H1 (cell line): ENCODE measurements around the gene IP6K3.

ENCODE experiments used
- ASH2L ChIP-seq: fragments of 200-600, 300-600 bp; sonication (generic); IDR thresholded peaks from one replicate; pipeline ENCODE4 v1.7.1; 2017; ENCODE audit warnings: low read length
- BACH1 ChIP-seq: IDR thresholded peaks from 2 replicates; pipeline ENCODE4 v1.6.1; 2012; ENCODE audit warnings: low read length, improper control_type of control experiment
- CEBPB ChIP-seq: IDR thresholded peaks from 2 replicates; pipeline ENCODE4 v1.6.1; 2012; ENCODE audit warnings: low read depth, low read length
- EP300 ChIP-seq, 2 experiments: IDR thresholded peaks; 1 replicate in 1 of 2; 2 replicates in 1 of 2; pipeline ENCODE4 v1.6.1; 2011 to 2012; ENCODE audit warnings: low read depth in 2 of 2, low read length in 2 of 2, mild to moderate bottlenecking in 2 of 2, borderline replicate concordance in 1 of 2, inconsistent platforms in 1 of 2, moderate library complexity in 1 of 2
- EZH2 ChIP-seq: fragments of 200-600 bp; sonication (generic); IDR thresholded peaks from 2 replicates; pipeline ENCODE4 v1.7.1; 2012; ENCODE audit warnings: low read depth, mild to moderate bottlenecking, moderate library complexity, low read length, inconsistent platforms; ENCODE audit not compliant: severe bottlenecking
- FOSL1 ChIP-seq: IDR thresholded peaks from 2 replicates; pipeline ENCODE4 v1.6.1; 2011; ENCODE audit warnings: mild to moderate bottlenecking, low read depth, low read length, moderate library complexity; ENCODE audit not compliant: insufficient read depth
- HDAC6 ChIP-seq: IDR thresholded peaks from one replicate; pipeline ENCODE4 v1.7.1; 2012; ENCODE audit warnings: low read depth, mild to moderate bottlenecking, inconsistent platforms, low read length, moderate library complexity
- POLR2A ChIP-seq, 2 experiments: IDR thresholded peaks; 1 replicate in 1 of 2; 2 replicates in 1 of 2; pipeline ENCODE4 v1.6.1; 2011; ENCODE audit warnings: low read depth in 2 of 2, low read length in 2 of 2, mild to moderate bottlenecking in 2 of 2; ENCODE audit errors: control extremely low read depth in 1 of 2
- POLR2AphosphoS5 ChIP-seq: IDR thresholded peaks from 2 replicates; pipeline ENCODE4 v1.6.1; 2011; ENCODE audit warnings: low read depth, low read length
- SIX5 ChIP-seq: IDR thresholded peaks from 2 replicates; pipeline ENCODE4 v1.6.1; 2011; ENCODE audit warnings: mild to moderate bottlenecking, low read depth, low read length
- SP2 ChIP-seq: IDR thresholded peaks from 2 replicates; pipeline ENCODE4 v1.6.1; 2012; ENCODE audit warnings: mild to moderate bottlenecking, low read length, inconsistent platforms
- SRF ChIP-seq: IDR thresholded peaks from 2 replicates; pipeline ENCODE4 v1.6.1; 2011; ENCODE audit warnings: mild to moderate bottlenecking, low read depth, low read length, moderate library complexity
- TF ChIP-seq, protein P1 (sequence below), 3 experiments: IDR thresholded peaks; 1 replicate in 2 of 3; 2 replicates in 1 of 3; pipeline versions ENCODE4 v1.5.1 to v1.6.1; 2011; ENCODE audit warnings: low read length in 3 of 3, mild to moderate bottlenecking in 3 of 3, inconsistent platforms in 2 of 3, low read depth in 1 of 3, moderate library complexity in 1 of 3; ENCODE audit not compliant: insufficient read depth in 1 of 3; ENCODE audit errors: control extremely low read depth in 1 of 3

GRCh38 chr6:33678932-33679490 is 67.7 kb downstream of the IP6K3 start:
- TF ChIP-seq EP300 (IDR thresholded peaks at IDR 0.05; ENCODE audit: borderline replicate concordance in 1 of 2, low read depth in 2 of 2, low read length in 2 of 2): no peak
- TF ChIP-seq POLR2AphosphoS5: no peak
- TF ChIP-seq, protein P1, sequence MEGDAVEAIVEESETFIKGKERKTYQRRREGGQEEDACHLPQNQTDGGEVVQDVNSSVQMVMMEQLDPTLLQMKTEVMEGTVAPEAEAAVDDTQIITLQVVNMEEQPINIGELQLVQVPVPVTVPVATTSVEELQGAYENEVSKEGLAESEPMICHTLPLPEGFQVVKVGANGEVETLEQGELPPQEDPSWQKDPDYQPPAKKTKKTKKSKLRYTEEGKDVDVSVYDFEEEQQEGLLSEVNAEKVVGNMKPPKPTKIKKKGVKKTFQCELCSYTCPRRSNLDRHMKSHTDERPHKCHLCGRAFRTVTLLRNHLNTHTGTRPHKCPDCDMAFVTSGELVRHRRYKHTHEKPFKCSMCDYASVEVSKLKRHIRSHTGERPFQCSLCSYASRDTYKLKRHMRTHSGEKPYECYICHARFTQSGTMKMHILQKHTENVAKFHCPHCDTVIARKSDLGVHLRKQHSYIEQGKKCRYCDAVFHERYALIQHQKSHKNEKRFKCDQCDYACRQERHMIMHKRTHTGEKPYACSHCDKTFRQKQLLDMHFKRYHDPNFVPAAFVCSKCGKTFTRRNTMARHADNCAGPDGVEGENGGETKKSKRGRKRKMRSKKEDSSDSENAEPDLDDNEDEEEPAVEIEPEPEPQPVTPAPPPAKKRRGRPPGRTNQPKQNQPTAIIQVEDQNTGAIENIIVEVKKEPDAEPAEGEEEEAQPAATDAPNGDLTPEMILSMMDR (IDR thresholded peaks at IDR 0.05; ENCODE audit: control extremely low read depth in 1 of 3, insufficient read depth in 1 of 3, low read depth in 1 of 3, low read length in 3 of 3): no peak
- no peak for TF ChIP-seq POLR2A (IDR thresholded peaks at IDR 0.05; ENCODE audit: control extremely low read depth in 1 of 2, low read depth in 2 of 2, low read length in 2 of 2)
- no peak for TF ChIP-seq ASH2L
- TF ChIP-seq HDAC6: no peak
- no peak for TF ChIP-seq SIX5
- no peak for TF ChIP-seq SRF
- no peak for TF ChIP-seq FOSL1
- no peak for TF ChIP-seq BACH1
- TF ChIP-seq EZH2: no peak
- no peak for TF ChIP-seq SP2
- no peak for TF ChIP-seq CEBPB
